Measurements from ENCODE around the gene SLC41A1. TPM values are rescaled to one million over a fixed set of nuclear protein-coding genes. Genes with fewer than 3 reads are reported as not detected.
A peak's percentile ranks its signal among the peaks of the same experiment; 100 is the strongest.

The SLC41A1 gene
- total RNA-seq, 4 donors from 2014 or later = 4.0 to 21.5 (median 6.8) TPM

GRCh38 chr1:205777994-205778393 is 35.0 kb downstream of the SLC41A1 start:
- H3K27ac ChIP-seq = no peak overlapping the region
- H3K4me3 ChIP-seq = no peak overlapping the region
- no peaks in the 10 kb centered on the region for H3K27me3 ChIP-seq
- TF ChIP-seq POLR2A (IDR thresholded peaks at IDR 0.05) = no peak
- TF ChIP-seq CTCF (IDR thresholded peaks at IDR 0.05) = no peak
- DNase-seq = no peak
- no peaks in the 10 kb centered on the region for H3K9me3 ChIP-seq
- H3K36me3 ChIP-seq = no peaks in the 10 kb centered on the region
- peaks cover 0 to 8% (median 6%) of the 10 kb centered on the region in 4 donors for H3K4me1 ChIP-seq

DNA sequence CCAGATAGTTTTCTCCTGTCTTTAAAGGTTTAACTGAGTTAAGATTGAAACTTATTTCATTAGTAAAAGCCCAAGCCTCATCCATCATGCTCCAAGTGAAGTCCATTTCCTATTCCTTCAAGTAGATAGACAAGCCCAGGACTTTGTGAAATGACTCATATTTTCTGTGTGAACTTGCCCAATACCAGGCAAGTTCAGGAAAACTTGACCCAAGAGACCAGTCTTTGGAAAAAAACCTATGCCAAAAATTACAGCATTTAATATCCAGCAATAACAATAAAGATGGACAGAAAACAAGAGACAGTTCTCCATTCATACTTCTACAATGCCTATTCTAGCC is 37.3 kb downstream of the SLC41A1 start:
- H3K4me3 ChIP-seq = peak overlapping the region; percentile 69 to 76 (median 72)

GRCh38 chr1:205775015-205775716 is 37.8 kb downstream of the SLC41A1 start, which contains the start of gene RAB29:
TSS of gene RAB29 (minus strand) at chr1:205775482. CDS start at chr1:205774956, 526 bp downstream.
- DNase-seq = peak; percentile 79 to 94 (median 90)
- Histone ChIP-seq H3K4me1 (peaks cover 0 to 8% (median 6%) of the 10 kb centered on the region in 4 donors), H3K4me3 (peak within 1 kb of the TSS; percentile 69 to 76 (median 72)), H3K27me3 (no peaks in the 10 kb centered on the region), H3K9me3 (no peaks in the 10 kb centered on the region), H3K27ac (peak within 1 kb of the TSS; percentile 75 to 90 (median 78)), H3K36me3 (peaks cover 0 to 4% (median 0%) of the 10 kb centered on the region in 3 donors)
- no peak for TF ChIP-seq CTCF (IDR thresholded peaks at IDR 0.05)
- TF ChIP-seq POLR2A (IDR thresholded peaks at IDR 0.05) = no peak

More for the DNA sequence above, 37.3 kb downstream of the SLC41A1 start:
- H3K27me3 ChIP-seq = no peaks in the 10 kb centered on the region
- H3K36me3 ChIP-seq = no peaks in the 10 kb centered on the region
- H3K9me3 ChIP-seq = no peaks in the 10 kb centered on the region
- no peak for DNase-seq
- TF ChIP-seq POLR2A (IDR thresholded peaks at IDR 0.05) = no peak
- H3K27ac ChIP-seq = peak overlapping the region; percentile 75 to 90 (median 78)
- H3K4me1 ChIP-seq = peaks cover 0 to 8% (median 6%) of the 10 kb centered on the region in 4 donors

- H3K4me3 ChIP-seq = peak overlapping the region; percentile 69 to 76 (median 72)
- peaks cover 0 to 5% (median 0%) of the 10 kb centered on the region in 3 donors for H3K36me3 ChIP-seq
- no peaks in the 10 kb centered on the region for H3K9me3 ChIP-seq
- DNase-seq = peak; percentile 34 to 58 (median 57)
- H3K27me3 ChIP-seq = no peaks in the 10 kb centered on the region
- TF ChIP-seq POLR2A (IDR thresholded peaks at IDR 0.05) (no peak), CTCF (IDR thresholded peaks at IDR 0.05) (no peak)
- peaks cover 0 to 8% (median 6%) of the 10 kb centered on the region in 4 donors for H3K4me1 ChIP-seq
- H3K27ac ChIP-seq = peak overlapping the region; percentile 75 to 90 (median 78)
Measured at GRCh38 chr1:205774198-205775014, 38.6 kb downstream of the SLC41A1 start.

DNA sequence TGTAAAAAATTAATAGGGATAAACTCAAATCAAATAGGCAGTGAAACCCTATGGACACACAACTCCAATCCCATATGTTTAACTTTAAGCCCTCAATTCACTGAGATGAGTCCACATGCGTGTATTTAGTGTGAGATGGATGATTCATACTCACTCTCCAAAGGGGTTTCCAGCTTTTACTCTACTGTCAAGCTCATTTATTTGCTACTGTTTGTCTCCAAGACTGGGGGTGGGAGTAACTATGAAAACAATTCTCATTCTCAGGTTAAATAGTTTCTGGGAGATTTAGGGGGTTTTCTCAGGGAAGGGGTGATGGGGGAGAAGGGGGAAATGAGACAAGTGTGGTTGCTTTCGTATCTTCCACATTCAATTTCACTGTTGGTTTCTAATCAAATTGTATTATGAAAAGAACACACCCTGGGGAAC is 40.4 kb downstream of the SLC41A1 start:
- no peak for DNase-seq
- Histone ChIP-seq H3K36me3 (peaks cover 0 to 5% (median 0%) of the 10 kb centered on the region in 3 donors), H3K27me3 (no peaks in the 10 kb centered on the region), H3K27ac (no peak overlapping the region), H3K4me3 (no peak overlapping the region), H3K9me3 (no peaks in the 10 kb centered on the region), H3K4me1 (peaks cover 0 to 8% (median 6%) of the 10 kb centered on the region in 4 donors)
- TF ChIP-seq CTCF (IDR thresholded peaks at IDR 0.05) (no peak), POLR2A (IDR thresholded peaks at IDR 0.05) (no peak)
